ENCODE measurements around the gene PTH1R. TPM values are rescaled to one million over a fixed set of nuclear protein-coding genes. Genes with fewer than 3 reads are reported as not detected.

PTH1R gene
- total and polyA plus RNA-seq, 10 of the 15 experiments (the other 5 are each of a cell fraction or from before 2014, with no cell fraction given) = not detected

- TF ChIP-seq BCLAF1 (IDR thresholded peaks at IDR 0.05) (no peak), RUNX3 (IDR thresholded peaks at IDR 0.05; ENCODE audit: low read length) (no peak), SUZ12 (IDR thresholded peaks at IDR 0.05; ENCODE audit: unreplicated experiment) (no peak), NKRF (conservative IDR thresholded peaks at IDR 0.05) (no peak), SIN3A (IDR thresholded peaks at IDR 0.05; ENCODE audit: low read depth, low read length) (no peak), TCF3 (IDR thresholded peaks at IDR 0.05; ENCODE audit: borderline replicate concordance, insufficient read depth, low read depth, low read length) (0 out of 2 replicates have a peak, but pooled peaks have one; percentile 11), SPI1 (IDR thresholded peaks at IDR 0.05; ENCODE audit: borderline replicate concordance, insufficient read depth, low read depth, low read length) (no peak), NR2C1 (IDR thresholded peaks at IDR 0.05) (no peak), BCL3 (IDR thresholded peaks at IDR 0.05; ENCODE audit: borderline replicate concordance, insufficient read depth, low read depth, low read length, poor library complexity, severe bottlenecking) (peak; percentile 94), JUNB (IDR thresholded peaks at IDR 0.05) (no peak), RAD21 (IDR thresholded peaks at IDR 0.05; ENCODE audit: insufficient read depth, low read depth, low read length) (peak; percentile 23; the same call in 1 of the 2 replicates), NRF1 (conservative IDR thresholded peaks at IDR 0.05; ENCODE audit: low read depth, low read length) (no peak), POLR2A (IDR thresholded peaks at IDR 0.05; ENCODE audit: low read depth, low read length) (no peak), ASH2L (IDR thresholded peaks at IDR 0.05; ENCODE audit: borderline replicate concordance, low read depth) (no peak), HDAC2 (IDR thresholded peaks at IDR 0.05) (no peak), NFYB (IDR thresholded peaks at IDR 0.05; ENCODE audit: insufficient read depth, low read depth, low read length) (no peak), SMAD1 (IDR thresholded peaks at IDR 0.05; ENCODE audit: low read depth, partially characterized antibody) (no peak), CREM (IDR thresholded peaks at IDR 0.05; ENCODE audit: low read depth) (no peak)
Measured at GRCh38 chr3:46908294-46908985, 30.9 kb downstream of the PTH1R start (continued).

Data from GM12878 (cell line).